Karpas-422 (cell line): ENCODE data around the gene SALL1. TPM values are rescaled to one million over a fixed set of nuclear protein-coding genes. Genes with fewer than 3 reads are reported as not detected.

ENCODE experiments used
- DNase-seq: peaks from one replicate; pipeline ENCODE4 v3.0.0-alpha.2; 2015
- H2AFZ ChIP-seq: fragments of 200-600 bp; sonication (generic); 2 replicates; pipeline ENCODE4 v1.6.1; 2014; ENCODE audit warnings: antibody characterized with exemption, low read length, mixed read lengths
- H3K27ac ChIP-seq: fragments of 200-600 bp; sonication (generic); 2 replicates; pipeline ENCODE4 v1.5.1; 2014; ENCODE audit warnings: mild to moderate bottlenecking, low read length, moderate library complexity
- H3K27me3 ChIP-seq: fragments of 200-600 bp; sonication (generic); 2 replicates; pipeline ENCODE4 v1.6.1; 2014; ENCODE audit warnings: low read length, mixed read lengths
- H3K36me3 ChIP-seq: fragments of 200-600 bp; sonication (generic); 2 replicates; pipeline ENCODE4 v1.6.1; 2014; ENCODE audit warnings: low read length, mixed read lengths; ENCODE audit not compliant: insufficient read depth
- H3K4me1 ChIP-seq: fragments of 200-600 bp; sonication (generic); 2 replicates; pipeline ENCODE4 v1.6.1; 2014; ENCODE audit warnings: mild to moderate bottlenecking, low read length, mixed read lengths
- H3K4me2 ChIP-seq: fragments of 200-600 bp; sonication (generic); 2 replicates; pipeline ENCODE4 v1.6.1; 2014; ENCODE audit warnings: low read length, low read depth, mild to moderate bottlenecking; ENCODE audit not compliant: poor library complexity, severe bottlenecking
- H3K4me3 ChIP-seq: fragments of 200-600 bp; sonication (generic); 2 replicates; pipeline ENCODE4 v1.5.1; 2014; ENCODE audit warnings: mild to moderate bottlenecking, antibody characterized with exemption, low read length, mixed read lengths
- H3K79me2 ChIP-seq: fragments of 200-600 bp; sonication (generic); 2 replicates; pipeline ENCODE4 v1.6.1; 2014; ENCODE audit warnings: mild to moderate bottlenecking, low read length, mixed read lengths
- H3K9ac ChIP-seq: fragments of 200-600 bp; sonication (generic); 2 replicates; pipeline ENCODE4 v1.6.0; 2014; ENCODE audit warnings: low read length
- H3K9me2 ChIP-seq: fragments of 200-600 bp; sonication (generic), shearing (Covaris generic); replicated peaks from 2 replicates; pipeline ENCODE4 v1.6.0; 2014; ENCODE audit warnings: mild to moderate bottlenecking, low read length, moderate library complexity; ENCODE audit not compliant: insufficient read depth
- H3K9me3 ChIP-seq: fragments of 300-700, 200-600 bp; sonication (generic); 2 replicates; pipeline ENCODE4 v1.6.1; 2014; ENCODE audit warnings: low read length, mixed read lengths
- H4K20me1 ChIP-seq: fragments of 200-600 bp; sonication (generic); 2 replicates; pipeline ENCODE4 v1.6.1; 2014; ENCODE audit warnings: mild to moderate bottlenecking, antibody characterized with exemption, low read length, low read depth; ENCODE audit not compliant: insufficient read depth
- total RNA-seq: library from RNA; depleted of rRNA; stranded (reverse); fragments of >200 nt; shearing (Covaris generic); gene quantifications from 2 replicates; pipeline ENCODE4 v1.2.3, GENCODE V29; 2014; ENCODE audit warnings: low replicate concordance

The SALL1 gene
- total RNA-seq, 1 experiment from 2014 or later, result not detected

- Histone ChIP-seq H3K4me3 (no peak overlapping the region), H3K27ac (no peak overlapping the region), H3K4me2 (no peak overlapping the region), H4K20me1 (no peaks in the 10 kb centered on the region), H3K9me2 (no peaks in the 10 kb centered on the region), H3K4me1 (no peaks in the 10 kb centered on the region), H3K27me3 (no peaks in the 10 kb centered on the region), H2AFZ (no peak overlapping the region), H3K79me2 (no peaks in the 10 kb centered on the region), H3K9me3 (peaks cover 6% of the 10 kb centered on the region; the same call in 1 of the 2 replicates), H3K36me3 (no peaks in the 10 kb centered on the region), H3K9ac (no peak overlapping the region)
- DNase-seq, result no peak
Observed at GRCh38 chr16:51149251-51149661, 1.8 kb downstream of the SALL1 start.

- no peak for DNase-seq
- Histone ChIP-seq H3K4me2 (no peak overlapping the region), H2AFZ (no peak overlapping the region), H3K27me3 (no peaks in the 10 kb centered on the region), H3K9me2 (no peaks in the 10 kb centered on the region), H3K27ac (no peak overlapping the region), H4K20me1 (no peaks in the 10 kb centered on the region), H3K9ac (no peak overlapping the region), H3K9me3 (peaks cover 4% of the 10 kb centered on the region; the same call in 1 of the 2 replicates), H3K4me1 (no peaks in the 10 kb centered on the region), H3K79me2 (no peaks in the 10 kb centered on the region), H3K4me3 (no peak overlapping the region), H3K36me3 (no peaks in the 10 kb centered on the region)
Observed at GRCh38 chr16:51148678-51149228, 2.3 kb downstream of the SALL1 start.

DNA sequence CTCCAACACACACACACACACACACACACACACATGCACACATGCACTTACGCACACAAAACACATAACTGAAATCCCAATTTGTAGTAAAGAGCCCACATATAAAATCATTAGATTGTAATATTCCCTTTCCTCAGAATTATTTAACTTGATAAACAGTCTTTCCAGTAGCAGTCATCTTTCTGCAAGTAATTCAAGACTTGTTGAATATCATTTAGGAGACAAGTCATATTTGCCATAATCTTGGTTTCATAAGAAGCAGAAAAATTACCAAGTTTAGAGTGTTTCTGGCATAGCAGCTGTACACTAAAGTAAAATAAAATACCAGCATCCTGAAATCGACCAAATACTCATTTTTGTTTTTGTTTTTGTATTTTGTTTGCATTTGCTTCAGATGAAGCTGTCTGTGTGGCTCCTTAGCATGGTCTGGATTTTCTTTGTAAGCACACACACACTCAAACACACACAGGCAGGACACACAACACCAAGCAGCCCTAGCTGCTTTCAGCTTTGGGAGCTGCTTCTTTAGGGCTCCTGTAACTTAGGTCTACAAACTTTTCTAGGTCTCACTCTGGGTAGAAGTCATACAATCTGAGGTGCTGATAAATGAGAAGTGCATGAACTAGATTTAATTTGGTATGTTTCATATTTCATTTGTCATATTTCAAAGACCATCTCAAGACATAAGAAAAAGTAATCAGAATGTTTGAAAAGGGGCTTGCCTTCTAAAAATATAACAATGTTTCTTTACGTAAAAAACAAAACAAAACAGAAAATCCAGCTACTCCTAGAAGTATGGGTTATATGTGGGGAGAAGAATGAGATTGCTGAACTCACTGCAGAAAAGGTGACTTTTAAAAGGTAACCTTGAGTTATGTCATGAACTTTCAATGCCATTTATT is 3.0 kb downstream of the SALL1 start:
- Histone ChIP-seq H3K9me3 (no peaks in the 10 kb centered on the region), H3K9ac (no peak overlapping the region), H4K20me1 (no peaks in the 10 kb centered on the region), H3K9me2 (no peaks in the 10 kb centered on the region), H3K4me3 (no peak overlapping the region), H3K4me2 (no peak overlapping the region), H3K27ac (no peak overlapping the region), H2AFZ (no peak overlapping the region), H3K27me3 (no peaks in the 10 kb centered on the region), H3K79me2 (no peaks in the 10 kb centered on the region), H3K4me1 (no peaks in the 10 kb centered on the region), H3K36me3 (no peaks in the 10 kb centered on the region)
- DNase-seq, result no peak

DNA sequence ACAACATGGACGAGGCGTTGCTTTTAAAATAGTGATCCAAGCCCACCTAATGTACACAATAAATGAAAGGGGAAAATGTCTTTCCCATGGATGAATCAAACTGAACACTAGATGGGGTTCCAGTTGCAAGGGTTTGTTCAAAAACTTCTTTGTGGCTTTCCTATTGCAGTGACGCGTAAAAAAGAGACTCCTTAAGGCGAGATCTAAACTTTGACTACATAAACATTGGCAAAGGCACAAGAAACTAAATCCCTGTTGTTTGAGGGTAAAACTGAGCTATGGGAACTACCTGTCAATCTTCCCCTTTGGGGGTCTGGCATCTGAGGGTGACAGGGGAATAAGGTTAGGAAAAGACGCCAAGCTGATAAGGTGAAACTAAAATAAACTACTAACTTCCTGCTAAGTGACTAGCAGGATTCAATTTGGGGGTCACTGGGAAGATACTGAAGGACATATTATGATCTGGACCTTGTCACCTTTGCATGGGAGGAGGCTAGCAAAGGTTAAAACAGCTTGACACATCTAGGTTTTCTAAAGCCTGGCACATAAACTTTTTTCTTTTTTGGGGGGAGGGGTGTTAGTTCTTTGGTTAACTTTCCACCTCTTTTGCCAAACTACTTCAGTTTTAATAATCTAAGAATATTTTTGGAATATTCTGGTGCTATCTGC is 4.7 kb downstream of the SALL1 start:
- Histone ChIP-seq H3K27me3 (no peaks in the 10 kb centered on the region), H3K9me2 (no peaks in the 10 kb centered on the region), H3K79me2 (no peaks in the 10 kb centered on the region), H3K4me1 (no peaks in the 10 kb centered on the region), H4K20me1 (no peaks in the 10 kb centered on the region), H3K4me3 (no peak overlapping the region), H3K27ac (no peak overlapping the region), H3K9ac (no peak overlapping the region), H3K4me2 (no peak overlapping the region), H2AFZ (no peak overlapping the region), H3K9me3 (no peaks in the 10 kb centered on the region), H3K36me3 (no peaks in the 10 kb centered on the region)
- no peak for DNase-seq

DNA sequence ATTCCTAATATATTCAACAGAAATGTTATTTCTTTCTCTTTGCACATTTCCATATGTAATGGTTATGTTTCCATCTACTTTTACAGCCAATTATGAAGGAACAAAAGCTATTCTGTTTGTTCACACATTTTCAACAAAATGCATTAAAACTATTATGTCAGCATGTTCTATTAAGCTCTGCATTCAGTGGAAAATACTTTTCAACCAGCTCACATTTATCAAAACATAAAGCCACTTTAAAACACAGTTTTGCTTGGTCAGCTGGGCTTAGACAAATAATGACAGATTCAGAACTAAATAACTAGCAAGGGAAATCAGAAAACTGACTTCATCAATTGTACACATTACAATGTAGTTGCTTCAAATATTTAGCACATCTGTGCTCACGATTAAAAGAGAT is 6.9 kb downstream of the SALL1 start:
- no peaks in the 10 kb centered on the region for H3K36me3 ChIP-seq
- DNase-seq, result no peak
- no peaks in the 10 kb centered on the region for H4K20me1 ChIP-seq
- H3K9ac ChIP-seq, result no peak overlapping the region
- H2AFZ ChIP-seq, result no peak overlapping the region
- no peaks in the 10 kb centered on the region for H3K27me3 ChIP-seq
- H3K4me3 ChIP-seq, result no peak overlapping the region
- H3K4me1 ChIP-seq, result no peaks in the 10 kb centered on the region
- H3K79me2 ChIP-seq, result no peaks in the 10 kb centered on the region
- H3K9me3 ChIP-seq, result no peaks in the 10 kb centered on the region
- no peaks in the 10 kb centered on the region for H3K9me2 ChIP-seq
- H3K4me2 ChIP-seq, result no peak overlapping the region
- H3K27ac ChIP-seq, result no peak overlapping the region

DNA sequence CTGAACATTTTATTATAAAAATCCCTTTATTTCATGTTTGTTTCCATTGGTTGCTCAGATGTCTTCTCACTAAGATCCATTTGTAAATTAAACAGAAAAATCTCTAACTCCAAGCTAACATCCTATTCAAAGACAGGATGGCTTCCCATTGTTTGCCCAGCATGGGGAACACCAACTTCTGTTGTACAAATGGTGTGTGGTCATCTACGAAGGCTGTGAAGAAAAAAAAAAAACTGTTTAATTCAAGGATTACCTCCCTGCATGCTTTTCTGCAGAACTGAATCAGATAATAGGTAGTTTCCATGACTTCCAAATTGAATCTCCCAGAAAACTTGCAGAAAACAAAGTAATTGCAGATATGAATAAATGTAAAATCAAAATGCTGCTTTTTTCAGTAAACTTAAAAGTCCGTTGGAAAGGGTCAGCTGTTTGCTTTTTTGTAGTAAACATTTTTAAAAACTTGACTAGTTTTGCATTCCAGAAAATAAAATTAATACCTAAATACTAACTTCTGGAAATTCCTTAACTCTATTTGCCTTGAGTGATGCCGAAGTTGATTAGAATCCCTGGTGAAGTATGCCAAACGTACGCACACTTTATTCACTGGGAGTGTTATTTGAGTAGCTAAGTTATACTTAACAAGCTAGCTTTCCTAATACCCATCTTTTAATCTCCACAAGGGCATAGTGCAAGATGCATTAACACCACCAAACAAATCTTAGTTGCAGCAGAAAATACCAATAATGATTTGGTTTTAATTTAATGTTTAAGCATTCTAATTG is 7.7 kb downstream of the SALL1 start:
- H3K27ac ChIP-seq, result no peak overlapping the region
- H3K4me2 ChIP-seq, result no peak overlapping the region
- no peaks in the 10 kb centered on the region for H3K9me3 ChIP-seq
- H3K27me3 ChIP-seq, result no peaks in the 10 kb centered on the region
- H3K9ac ChIP-seq, result no peak overlapping the region
- H2AFZ ChIP-seq, result no peak overlapping the region
- no peak for DNase-seq
- no peak overlapping the region for H3K4me3 ChIP-seq
- H3K36me3 ChIP-seq, result no peaks in the 10 kb centered on the region
- H3K79me2 ChIP-seq, result no peaks in the 10 kb centered on the region
- no peaks in the 10 kb centered on the region for H3K4me1 ChIP-seq
- no peaks in the 10 kb centered on the region for H4K20me1 ChIP-seq
- no peaks in the 10 kb centered on the region for H3K9me2 ChIP-seq

- H3K4me1 ChIP-seq, result no peaks in the 10 kb centered on the region
- H3K27me3 ChIP-seq, result no peaks in the 10 kb centered on the region
- H3K9me2 ChIP-seq, result no peaks in the 10 kb centered on the region
- H2AFZ ChIP-seq, result no peak overlapping the region
- H3K4me2 ChIP-seq, result no peak overlapping the region
- no peaks in the 10 kb centered on the region for H3K9me3 ChIP-seq
- H3K79me2 ChIP-seq, result no peaks in the 10 kb centered on the region
- H3K36me3 ChIP-seq, result no peaks in the 10 kb centered on the region
- no peak overlapping the region for H3K27ac ChIP-seq
- H3K9ac ChIP-seq, result no peak overlapping the region
- H3K4me3 ChIP-seq, result no peak overlapping the region
- H4K20me1 ChIP-seq, result no peaks in the 10 kb centered on the region
- DNase-seq, result no peak
Observed at GRCh38 chr16:51141541-51141940, 9.5 kb downstream of the SALL1 start.

DNA sequence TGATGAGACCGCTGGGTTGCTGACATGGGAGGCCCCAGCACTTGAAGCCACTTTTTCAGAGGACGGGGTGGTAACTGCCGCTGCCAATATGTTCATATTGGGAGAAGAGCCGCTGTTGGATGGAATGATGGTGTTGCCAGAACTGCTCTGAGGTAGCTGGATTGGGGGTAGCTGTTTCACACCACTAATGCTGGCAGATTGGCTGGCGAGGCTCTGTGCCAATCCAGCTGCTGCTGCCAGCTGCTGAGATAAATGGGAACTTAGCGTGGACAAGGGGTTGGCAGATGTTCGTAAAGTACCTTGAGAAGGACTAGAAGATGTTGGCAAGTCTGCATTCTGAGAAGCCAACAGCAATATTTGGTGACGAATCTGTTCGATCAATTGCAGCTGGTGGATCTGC is 10.0 kb downstream of the SALL1 start:
- Histone ChIP-seq H3K9me2 (no peaks in the 10 kb centered on the region), H3K36me3 (no peaks in the 10 kb centered on the region), H3K4me3 (no peak overlapping the region), H3K9ac (no peak overlapping the region), H4K20me1 (no peaks in the 10 kb centered on the region), H3K9me3 (no peaks in the 10 kb centered on the region), H3K79me2 (no peaks in the 10 kb centered on the region), H3K4me2 (no peak overlapping the region), H3K27me3 (no peaks in the 10 kb centered on the region), H2AFZ (no peak overlapping the region), H3K27ac (no peak overlapping the region), H3K4me1 (no peaks in the 10 kb centered on the region)
- DNase-seq, result no peak
